GM12872 (cell line): Measurements from ENCODE around the gene NTNG1.

Experiments
- TF ChIP-seq, protein P1 (sequence below): IDR thresholded peaks from 3 replicates; pipeline ENCODE4 v1.5.1; 2011; ENCODE audit warnings: low read depth, mild to moderate bottlenecking, low read length, moderate library complexity; ENCODE audit not compliant: insufficient read depth

Gene NTNG1

DNA sequence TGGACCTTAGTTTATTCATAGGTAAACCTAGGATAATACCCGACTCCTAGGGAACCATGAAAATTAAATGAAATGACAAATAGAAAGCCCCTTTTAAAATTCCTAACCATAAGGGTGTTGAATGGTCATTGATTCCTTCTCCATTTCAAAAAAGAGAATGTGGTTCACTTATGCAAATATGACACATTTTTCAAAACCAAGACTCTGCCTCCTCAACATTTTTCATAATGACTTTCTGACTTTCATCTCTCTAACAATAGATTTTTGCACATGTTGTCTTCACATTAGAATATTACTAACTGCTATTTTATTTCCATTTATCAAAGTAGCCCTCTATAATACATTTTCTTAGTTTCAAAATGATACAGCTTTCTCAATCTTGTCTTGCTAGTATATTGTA lies 169.1 kb downstream of the NTNG1 start:
- TF ChIP-seq, protein P1, sequence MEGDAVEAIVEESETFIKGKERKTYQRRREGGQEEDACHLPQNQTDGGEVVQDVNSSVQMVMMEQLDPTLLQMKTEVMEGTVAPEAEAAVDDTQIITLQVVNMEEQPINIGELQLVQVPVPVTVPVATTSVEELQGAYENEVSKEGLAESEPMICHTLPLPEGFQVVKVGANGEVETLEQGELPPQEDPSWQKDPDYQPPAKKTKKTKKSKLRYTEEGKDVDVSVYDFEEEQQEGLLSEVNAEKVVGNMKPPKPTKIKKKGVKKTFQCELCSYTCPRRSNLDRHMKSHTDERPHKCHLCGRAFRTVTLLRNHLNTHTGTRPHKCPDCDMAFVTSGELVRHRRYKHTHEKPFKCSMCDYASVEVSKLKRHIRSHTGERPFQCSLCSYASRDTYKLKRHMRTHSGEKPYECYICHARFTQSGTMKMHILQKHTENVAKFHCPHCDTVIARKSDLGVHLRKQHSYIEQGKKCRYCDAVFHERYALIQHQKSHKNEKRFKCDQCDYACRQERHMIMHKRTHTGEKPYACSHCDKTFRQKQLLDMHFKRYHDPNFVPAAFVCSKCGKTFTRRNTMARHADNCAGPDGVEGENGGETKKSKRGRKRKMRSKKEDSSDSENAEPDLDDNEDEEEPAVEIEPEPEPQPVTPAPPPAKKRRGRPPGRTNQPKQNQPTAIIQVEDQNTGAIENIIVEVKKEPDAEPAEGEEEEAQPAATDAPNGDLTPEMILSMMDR, result no peak

- TF ChIP-seq, protein P1, result no peak
These were observed 174.8 kb downstream of the NTNG1 start for GRCh38 chr1:107315652-107316051.

- TF ChIP-seq, protein P1, result 0 out of 3 replicates have a peak, but pooled peaks have one; percentile 13
These were observed 178.1 kb downstream of the NTNG1 start for GRCh38 chr1:107318932-107319331.

DNA sequence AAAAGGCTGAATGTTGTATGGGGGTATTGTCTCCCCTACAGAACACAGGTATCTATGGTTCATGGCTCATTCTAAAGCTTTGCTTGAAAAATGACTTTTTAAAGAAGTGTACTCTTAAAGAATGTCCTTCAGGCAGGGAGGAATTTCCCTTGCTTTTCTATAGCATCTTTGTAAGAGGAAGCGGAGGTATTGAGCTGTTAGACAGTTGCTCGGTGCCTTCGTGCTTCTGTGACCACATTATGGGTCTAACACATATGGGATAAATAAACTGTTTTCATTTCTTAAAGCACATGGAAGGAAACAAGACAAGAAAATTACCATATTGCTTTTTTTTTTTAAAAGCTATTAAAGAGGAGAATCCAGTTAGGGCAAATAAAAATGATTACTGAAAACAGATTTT lies 182.9 kb downstream of the NTNG1 start:
- TF ChIP-seq, protein P1, result no peak

DNA sequence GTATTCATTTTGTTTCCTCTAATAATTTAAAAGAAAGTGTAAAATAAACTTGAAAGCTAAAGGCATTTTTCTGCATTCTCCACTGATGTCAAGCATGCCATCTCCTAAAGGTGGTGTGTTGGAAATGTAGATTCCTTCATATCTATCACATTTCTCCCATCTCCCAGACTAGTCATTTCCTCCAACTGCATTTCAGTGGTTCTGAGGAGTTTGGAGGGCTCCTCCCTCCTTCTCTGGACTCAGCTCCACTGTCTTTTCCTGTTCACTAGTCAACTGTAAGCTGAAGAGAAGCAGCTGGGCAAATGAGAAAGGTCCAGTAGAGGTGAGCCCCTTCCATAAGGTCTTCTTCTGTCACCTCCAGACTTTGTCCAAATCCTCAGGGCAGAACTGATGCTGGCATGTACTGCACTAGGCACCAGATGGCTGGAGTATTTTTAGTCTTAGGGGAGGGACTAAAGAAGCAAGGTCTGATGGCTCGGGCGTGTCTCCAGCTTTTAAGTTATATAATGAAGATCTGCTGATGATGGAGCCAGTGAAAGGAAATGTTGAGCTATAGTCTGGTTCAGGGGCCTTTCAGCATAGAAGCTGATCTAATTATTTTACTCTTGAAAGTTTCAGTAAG lies 186.1 kb downstream of the NTNG1 start:
- TF ChIP-seq, protein P1, result no peak

DNA sequence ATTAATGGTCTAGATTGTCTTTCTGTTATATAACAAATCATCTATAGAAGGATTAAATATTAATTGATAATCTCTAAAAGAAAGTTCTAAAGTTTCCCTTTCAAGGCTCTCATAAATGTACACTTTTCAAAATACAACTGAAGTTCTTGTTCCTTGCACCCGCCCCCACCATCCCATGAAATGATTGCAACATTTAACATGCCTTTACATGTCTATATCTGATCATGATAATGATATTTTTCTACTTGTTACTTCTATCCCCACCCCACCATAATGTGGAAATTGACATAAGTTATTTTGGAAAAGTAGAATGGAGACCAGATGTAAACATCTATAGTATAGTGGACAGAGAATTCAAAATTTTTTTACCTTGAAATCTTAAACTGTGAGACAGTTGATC lies 186.6 kb downstream of the NTNG1 start:
- TF ChIP-seq, protein P1, result no peak

- TF ChIP-seq, protein P1, result no peak
These were observed 187.2 kb downstream of the NTNG1 start for GRCh38 chr1:107328087-107328486.
